AML-193 (cell line): Measurements from ENCODE around the gene RELT.

Source experiments
- DNase-seq, 2 experiments: peaks; one replicate each; lab custom pipeline; 2025; lab: John Stamatoyannopoulos, UW

The RELT gene

GRCh38 chr11:73347067-73347466 is 29.1 kb upstream of the RELT start:
- DNase-seq: no peak

- DNase-seq: no peak
Measured at GRCh38 chr11:73348838-73349237, 27.4 kb upstream of the RELT start.

- DNase-seq: no peak
Measured at GRCh38 chr11:73349633-73350032, 26.6 kb upstream of the RELT start.

- peak; percentile 76 to 80 for DNase-seq
Measured at GRCh38 chr11:73350908-73351636, 25.1 kb upstream of the RELT start.

GRCh38 chr11:73353422-73353821 is 22.8 kb upstream of the RELT start:
- no peak for DNase-seq

- no peak for DNase-seq
Measured at GRCh38 chr11:73355109-73355508, 21.1 kb upstream of the RELT start.

GRCh38 chr11:73356979-73357860 is 19.0 kb upstream of the RELT start:
- DNase-seq: no peak

- no peak for DNase-seq
Measured at GRCh38 chr11:73358071-73358470, 18.1 kb upstream of the RELT start.

- DNase-seq: no peak
Measured at GRCh38 chr11:73359341-73359740, 16.9 kb upstream of the RELT start.

- peak; percentile 9 to 10 for DNase-seq
Measured at GRCh38 chr11:73359930-73360742, 16.1 kb upstream of the RELT start.

GRCh38 chr11:73360743-73361369 is 15.3 kb upstream of the RELT start:
- no peak for DNase-seq

GRCh38 chr11:73361953-73362776 is 14.0 kb upstream of the RELT start:
- no peak for DNase-seq

- no peak for DNase-seq
Measured at GRCh38 chr11:73363147-73363546, 13.1 kb upstream of the RELT start.

GRCh38 chr11:73365352-73366264 is 10.6 kb upstream of the RELT start:
- DNase-seq: no peak

GRCh38 chr11:73366265-73366610 is 10.0 kb upstream of the RELT start:
- DNase-seq: peak; percentile 12 to 41

- no peak for DNase-seq
Measured at GRCh38 chr11:73366953-73367352, 9.2 kb upstream of the RELT start.

GRCh38 chr11:73367482-73368024 is 8.6 kb upstream of the RELT start:
- no peak for DNase-seq

GRCh38 chr11:73372375-73372993 is 3.7 kb upstream of the RELT start:
- peak; percentile 69 to 79 for DNase-seq

- no peak for DNase-seq
Measured at GRCh38 chr11:73374151-73374550, 2.0 kb upstream of the RELT start.
